ENCODE results near the gene ZNF507. TPM values are rescaled to one million over a fixed set of nuclear protein-coding genes. Genes with fewer than 3 reads are reported as not detected.
A peak's percentile ranks its signal among the peaks of the same experiment; 100 is the strongest.

Gene ZNF507
- total RNA-seq, 1 donor from 2014 or later, result 22.4 TPM

DNA sequence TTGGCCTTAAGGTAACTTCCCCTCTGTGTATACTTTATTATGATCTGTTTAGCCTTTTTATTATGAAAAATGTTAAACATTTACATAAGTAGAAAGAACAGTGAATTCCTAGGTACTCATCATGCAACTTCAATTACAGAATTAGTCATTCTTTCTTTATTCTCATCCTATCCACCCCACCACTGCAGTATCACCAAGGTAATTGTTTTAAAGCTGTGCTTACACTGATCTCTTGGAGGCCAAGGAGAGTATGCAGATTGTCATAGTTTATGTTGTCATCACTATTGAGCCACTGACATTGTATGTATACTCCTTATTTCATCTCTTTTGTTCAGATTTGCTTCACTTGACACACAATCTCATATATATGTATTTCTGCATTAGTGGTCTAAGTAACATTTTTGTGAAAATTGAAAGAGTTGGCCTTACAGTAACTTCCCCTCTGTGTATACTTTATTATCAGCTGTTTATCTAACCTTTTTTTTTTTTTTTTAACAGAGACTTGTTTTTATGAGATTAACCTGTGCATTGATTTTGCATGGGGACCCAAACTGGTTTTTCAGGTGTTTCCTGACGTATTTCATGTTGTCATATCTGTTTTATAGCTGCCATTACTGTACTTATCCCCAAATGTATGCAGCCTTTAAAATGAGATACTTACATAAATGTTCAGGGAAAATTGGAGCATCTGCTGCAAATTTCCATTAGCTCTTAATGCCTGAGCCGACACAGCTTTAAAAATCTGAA is 4.5 kb downstream of the ZNF507 start:
- DNase-seq (ENCODE audit: low spot score), result no peak
- Histone ChIP-seq H2AFZ (replicated peaks) (no peak overlapping the region), H3K36me3 (peaks cover 12% of the 10 kb centered on the region), H3K9me3 (ENCODE audit: low read depth) (no peaks in the 10 kb centered on the region), H3K4me3 (no peak overlapping the region), H3K79me2 (ENCODE audit: low read depth) (peaks cover 72% of the 10 kb centered on the region), H3K4me2 (no peak overlapping the region), H3K9ac (no peak overlapping the region), H3K27me3 (no peaks in the 10 kb centered on the region), H4K20me1 (ENCODE audit: low read depth) (peaks cover 2% of the 10 kb centered on the region), H3K4me1 (peaks cover 9% of the 10 kb centered on the region), H3K27ac (no peak overlapping the region), H3F3A (ENCODE audit: low read depth) (no peaks in the 10 kb centered on the region)
- no peaks in the 10 kb centered on the region for H3K9me3 Mint-ChIP-seq
- H3K27me3 Mint-ChIP-seq (ENCODE audit: insufficient read depth, low read depth), result no peaks in the 10 kb centered on the region
- no peak overlapping the region for H3K4me3 Mint-ChIP-seq
- peaks cover 28% of the 10 kb centered on the region for H3K36me3 Mint-ChIP-seq
- TF ChIP-seq EZH2 (IDR thresholded peaks at IDR 0.05) (no peak), EZH2phosphoT487 (IDR thresholded peaks at IDR 0.05) (no peak)
- TF ChIP-seq, protein P1, sequence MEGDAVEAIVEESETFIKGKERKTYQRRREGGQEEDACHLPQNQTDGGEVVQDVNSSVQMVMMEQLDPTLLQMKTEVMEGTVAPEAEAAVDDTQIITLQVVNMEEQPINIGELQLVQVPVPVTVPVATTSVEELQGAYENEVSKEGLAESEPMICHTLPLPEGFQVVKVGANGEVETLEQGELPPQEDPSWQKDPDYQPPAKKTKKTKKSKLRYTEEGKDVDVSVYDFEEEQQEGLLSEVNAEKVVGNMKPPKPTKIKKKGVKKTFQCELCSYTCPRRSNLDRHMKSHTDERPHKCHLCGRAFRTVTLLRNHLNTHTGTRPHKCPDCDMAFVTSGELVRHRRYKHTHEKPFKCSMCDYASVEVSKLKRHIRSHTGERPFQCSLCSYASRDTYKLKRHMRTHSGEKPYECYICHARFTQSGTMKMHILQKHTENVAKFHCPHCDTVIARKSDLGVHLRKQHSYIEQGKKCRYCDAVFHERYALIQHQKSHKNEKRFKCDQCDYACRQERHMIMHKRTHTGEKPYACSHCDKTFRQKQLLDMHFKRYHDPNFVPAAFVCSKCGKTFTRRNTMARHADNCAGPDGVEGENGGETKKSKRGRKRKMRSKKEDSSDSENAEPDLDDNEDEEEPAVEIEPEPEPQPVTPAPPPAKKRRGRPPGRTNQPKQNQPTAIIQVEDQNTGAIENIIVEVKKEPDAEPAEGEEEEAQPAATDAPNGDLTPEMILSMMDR (IDR thresholded peaks at IDR 0.05), result no peak
- H3K4me1 Mint-ChIP-seq, result peaks cover 13% of the 10 kb centered on the region
- H3K27ac Mint-ChIP-seq, result no peak overlapping the region

DNA sequence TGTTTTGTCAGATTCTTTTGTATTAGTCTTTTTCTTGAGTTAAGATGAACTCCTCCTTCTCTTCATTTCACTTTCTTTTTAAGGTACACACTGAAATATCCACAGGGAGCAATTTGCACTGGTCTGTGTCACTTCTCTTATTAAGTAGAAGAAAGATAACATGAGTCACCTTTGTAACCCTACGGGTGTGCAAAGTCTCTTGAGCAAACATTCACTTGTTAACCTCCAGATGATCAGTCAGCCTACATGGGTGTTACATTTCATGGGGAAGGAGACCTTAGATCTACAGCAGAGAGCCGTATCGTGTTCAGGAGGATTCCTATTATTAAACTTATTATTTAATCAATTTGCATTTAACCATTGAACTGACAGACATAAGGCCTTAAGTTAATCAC is 5.1 kb downstream of the ZNF507 start:
- no peak overlapping the region for H2AFZ ChIP-seq (replicated peaks)
- no peak overlapping the region for H3K4me2 ChIP-seq
- H3K4me3 Mint-ChIP-seq, result no peak overlapping the region
- H3K9ac ChIP-seq, result no peak overlapping the region
- H3K27me3 Mint-ChIP-seq (ENCODE audit: insufficient read depth, low read depth), result no peaks in the 10 kb centered on the region
- no peaks in the 10 kb centered on the region for H3F3A ChIP-seq (ENCODE audit: low read depth)
- H3K27ac ChIP-seq, result no peak overlapping the region
- H3K9me3 Mint-ChIP-seq, result no peaks in the 10 kb centered on the region
- peaks cover 9% of the 10 kb centered on the region for H3K4me1 ChIP-seq
- H4K20me1 ChIP-seq (ENCODE audit: low read depth), result peaks cover 2% of the 10 kb centered on the region
- peaks cover 13% of the 10 kb centered on the region for H3K4me1 Mint-ChIP-seq
- H3K79me2 ChIP-seq (ENCODE audit: low read depth), result peaks cover 77% of the 10 kb centered on the region
- no peaks in the 10 kb centered on the region for H3K9me3 ChIP-seq (ENCODE audit: low read depth)
- TF ChIP-seq EZH2 (IDR thresholded peaks at IDR 0.05), result no peak
- peaks cover 12% of the 10 kb centered on the region for H3K36me3 ChIP-seq
- H3K27ac Mint-ChIP-seq, result no peak overlapping the region
- peaks cover 32% of the 10 kb centered on the region for H3K36me3 Mint-ChIP-seq
- DNase-seq (ENCODE audit: low spot score), result no peak
- H3K27me3 ChIP-seq, result no peaks in the 10 kb centered on the region
- no peak overlapping the region for H3K4me3 ChIP-seq

DNA sequence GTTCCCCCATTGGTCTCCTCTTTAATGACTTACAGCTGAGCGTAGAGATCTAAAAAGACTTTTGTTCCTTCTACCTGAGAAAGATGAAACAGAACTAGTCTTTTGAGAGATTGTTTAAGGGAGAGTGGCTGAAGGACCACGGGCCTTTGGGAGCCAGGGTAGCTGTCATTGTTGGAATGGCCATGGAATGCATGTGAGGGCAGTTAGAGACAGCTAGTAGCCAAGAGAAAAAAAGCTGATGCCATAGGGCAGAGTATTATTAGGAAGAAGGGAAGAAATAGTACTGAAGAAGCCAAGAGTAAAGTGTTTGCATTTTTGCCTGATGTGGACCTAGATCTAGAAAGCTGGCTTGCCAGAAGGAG is 5.6 kb downstream of the ZNF507 start:
- Histone ChIP-seq H3K4me3 (no peak overlapping the region), H4K20me1 (ENCODE audit: low read depth) (peaks cover 3% of the 10 kb centered on the region), H3K27me3 (no peaks in the 10 kb centered on the region), H3K4me2 (no peak overlapping the region), H3K9me3 (ENCODE audit: low read depth) (no peaks in the 10 kb centered on the region), H2AFZ (replicated peaks) (no peak overlapping the region), H3K27ac (no peak overlapping the region), H3F3A (ENCODE audit: low read depth) (no peaks in the 10 kb centered on the region), H3K79me2 (ENCODE audit: low read depth) (peaks cover 73% of the 10 kb centered on the region), H3K9ac (no peak overlapping the region), H3K4me1 (peaks cover 9% of the 10 kb centered on the region), H3K36me3 (peaks cover 12% of the 10 kb centered on the region)
- Mint-ChIP-seq H3K36me3 (peaks cover 35% of the 10 kb centered on the region), H3K9me3 (no peaks in the 10 kb centered on the region), H3K4me1 (peaks cover 13% of the 10 kb centered on the region), H3K27ac (no peak overlapping the region), H3K4me3 (no peak overlapping the region), H3K27me3 (ENCODE audit: insufficient read depth, low read depth) (no peaks in the 10 kb centered on the region)
- no peak for DNase-seq (ENCODE audit: low spot score)
- TF ChIP-seq, protein P1 (IDR thresholded peaks at IDR 0.05), result no peak
- TF ChIP-seq EZH2phosphoT487 (IDR thresholded peaks at IDR 0.05) (no peak), EZH2 (IDR thresholded peaks at IDR 0.05) (no peak)

DNA sequence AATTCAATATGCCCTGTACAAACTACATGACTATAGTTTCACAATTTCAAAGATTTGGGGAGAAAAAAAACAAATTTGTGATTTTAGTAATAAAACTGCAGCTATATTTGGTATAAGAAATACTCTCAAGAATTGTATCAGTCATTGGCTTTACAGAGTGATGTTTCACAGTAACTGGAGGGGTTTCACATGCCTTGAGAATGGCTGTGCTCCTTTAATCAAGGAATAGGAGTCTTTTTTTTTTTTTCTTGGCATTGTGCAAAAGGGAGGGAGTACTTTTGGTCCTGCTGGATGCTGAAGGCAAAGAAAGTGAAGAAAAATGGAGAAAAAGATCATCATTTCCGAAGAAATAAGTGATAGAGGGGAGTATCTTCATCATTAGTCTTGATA is 6.8 kb downstream of the ZNF507 start:
- H3F3A ChIP-seq (ENCODE audit: low read depth), result no peaks in the 10 kb centered on the region
- Mint-ChIP-seq H3K4me3 (no peak overlapping the region), H3K27ac (peak overlapping the region; percentile 16), H3K27me3 (ENCODE audit: insufficient read depth, low read depth) (no peaks in the 10 kb centered on the region), H3K36me3 (peaks cover 38% of the 10 kb centered on the region), H3K4me1 (peaks cover 1% of the 10 kb centered on the region), H3K9me3 (no peaks in the 10 kb centered on the region)
- no peaks in the 10 kb centered on the region for H3K27me3 ChIP-seq
- peaks cover 1% of the 10 kb centered on the region for H3K4me1 ChIP-seq
- H4K20me1 ChIP-seq (ENCODE audit: low read depth), result peaks cover 6% of the 10 kb centered on the region
- H3K27ac ChIP-seq, result no peak overlapping the region
- TF ChIP-seq EZH2 (IDR thresholded peaks at IDR 0.05) (no peak), EZH2phosphoT487 (IDR thresholded peaks at IDR 0.05) (no peak)
- TF ChIP-seq, protein P1 (IDR thresholded peaks at IDR 0.05), result no peak
- no peak overlapping the region for H3K9ac ChIP-seq
- DNase-seq (ENCODE audit: low spot score), result no peak
- H2AFZ ChIP-seq (replicated peaks), result no peak overlapping the region
- no peak overlapping the region for H3K4me3 ChIP-seq
- no peak overlapping the region for H3K4me2 ChIP-seq
- no peaks in the 10 kb centered on the region for H3K9me3 ChIP-seq (ENCODE audit: low read depth)
- H3K79me2 ChIP-seq (ENCODE audit: low read depth), result peaks cover 61% of the 10 kb centered on the region
- peaks cover 12% of the 10 kb centered on the region for H3K36me3 ChIP-seq
